Mucosa of rectum (tissue), 2 donors: ENCODE data around the gene TP53I13.

ENCODE experiments used
- H3K27ac ChIP-seq, 2 donors: one replicate each; pipeline ENCODE4 v1.7.0; 2013; ENCODE audit warnings: inconsistent platforms in 2 of 2, low read depth in 2 of 2, low read length in 2 of 2
- H3K27me3 ChIP-seq, 2 donors: one replicate each; pipeline ENCODE4 v1.7.0; 2013; ENCODE audit warnings: low read length in 2 of 2; ENCODE audit not compliant: control insufficient read depth in 2 of 2, insufficient read depth in 2 of 2
- H3K36me3 ChIP-seq, 2 donors: one replicate each; pipeline ENCODE4 v1.7.0; 2013; ENCODE audit warnings: low read length in 2 of 2; ENCODE audit not compliant: control insufficient read depth in 2 of 2, insufficient read depth in 2 of 2
- H3K4me1 ChIP-seq, 2 donors: one replicate each; pipeline ENCODE4 v1.7.0; 2013; ENCODE audit warnings: low read length in 2 of 2, mild to moderate bottlenecking in 1 of 2; ENCODE audit not compliant: control insufficient read depth in 2 of 2, insufficient read depth in 2 of 2
- H3K4me3 ChIP-seq, 2 donors: one replicate each; pipeline ENCODE4 v1.7.0; 2013; ENCODE audit warnings: low read length in 2 of 2
- H3K9ac ChIP-seq, 2 donors: one replicate each; pipeline ENCODE4 v1.7.0; 2013; ENCODE audit warnings: low read length in 2 of 2, low read depth in 1 of 2, mild to moderate bottlenecking in 1 of 2
- H3K9me3 ChIP-seq, 2 donors: one replicate each; pipeline ENCODE4 v1.7.0; 2013; ENCODE audit warnings: low read length in 2 of 2; ENCODE audit not compliant: control insufficient read depth in 2 of 2
- donor health status: healthy.
- donor health status: Normal muscosa, but diverticular disease.

The TP53I13 gene

DNA sequence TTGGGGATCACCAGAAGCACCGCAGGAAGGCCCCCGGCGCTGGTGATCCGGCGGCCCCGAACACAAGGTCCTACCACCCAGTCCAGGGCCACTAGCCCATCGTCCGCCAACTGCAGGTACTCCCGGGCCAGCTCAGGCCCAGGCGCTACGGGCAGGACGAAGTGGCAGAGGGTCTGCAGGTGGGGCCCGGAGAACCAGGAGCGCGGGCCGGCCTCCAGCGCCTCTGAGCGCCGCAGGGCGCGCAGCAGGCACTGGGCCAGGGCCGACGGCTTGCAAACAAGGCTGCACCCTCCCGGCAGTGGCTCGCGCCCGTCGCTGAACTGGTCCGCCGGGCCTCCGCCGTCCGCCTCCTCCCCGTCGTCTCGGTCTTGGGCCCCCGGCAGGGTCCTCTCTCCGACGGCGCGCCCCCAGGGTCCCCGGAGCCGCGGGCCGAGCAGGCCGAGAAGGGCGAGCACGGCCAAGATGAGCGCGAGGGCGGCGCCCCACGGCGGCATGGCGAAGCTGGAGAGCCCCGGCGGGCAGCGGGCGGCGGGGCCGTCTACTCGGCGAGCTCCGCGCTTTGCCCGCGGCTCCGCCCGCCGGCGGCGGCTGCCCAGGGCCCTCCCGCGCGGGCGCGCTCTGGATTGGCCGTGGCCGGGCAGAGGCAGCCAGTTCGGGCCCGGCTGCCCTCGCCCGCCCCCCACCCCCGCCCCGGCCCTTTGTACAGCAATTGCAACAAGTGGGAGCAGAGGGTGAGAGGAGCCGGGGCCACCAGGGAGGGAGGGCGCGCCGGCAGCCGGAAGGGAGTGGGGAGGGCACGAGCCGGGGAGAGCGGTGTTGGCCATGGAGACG, 1.8 kb upstream of the TP53I13 start, which contains the start of gene ABHD15:
TSS of gene ABHD15 (minus strand) at position 565 of the 831 bp plus-strand sequence. CDS start at position 494, 71 bp downstream.
- Histone ChIP-seq H3K36me3 (peaks cover 5 to 17% of the 10 kb centered on the region in 2 donors), H3K27me3 (no peaks in the 10 kb centered on the region), H3K9me3 (no peaks in the 10 kb centered on the region), H3K9ac (peak within 1 kb of the TSS; percentile 80 to 92), H3K4me3 (peak within 1 kb of the TSS; percentile 82 to 90), H3K4me1 (peaks cover 27 to 38% of the 10 kb centered on the region in 2 donors), H3K27ac (peak within 1 kb of the TSS; percentile 87 to 97)

DNA sequence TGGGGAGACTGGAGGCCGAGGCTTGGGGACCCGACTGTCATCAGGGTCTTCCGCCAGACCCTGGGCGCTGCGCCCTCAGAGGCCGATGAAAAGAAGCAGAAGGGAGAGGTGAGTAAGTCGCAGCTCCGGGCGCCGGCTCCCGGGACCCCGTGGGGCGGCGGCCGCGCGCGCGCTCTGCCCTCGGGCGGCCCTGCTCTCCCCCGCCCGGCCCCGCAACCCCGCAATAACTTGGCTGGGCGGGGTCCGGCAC, 1.3 kb upstream of the TP53I13 start:
- no peaks in the 10 kb centered on the region for H3K27me3 ChIP-seq
- peak overlapping the region; percentile 87 to 97 for H3K27ac ChIP-seq
- H3K36me3 ChIP-seq: peaks cover under 1 to 12% of the 10 kb centered on the region in 2 donors
- H3K9ac ChIP-seq: peak overlapping the region; percentile 74 to 92
- no peaks in the 10 kb centered on the region for H3K9me3 ChIP-seq
- H3K4me1 ChIP-seq: peaks cover 29 to 32% of the 10 kb centered on the region in 2 donors
- peak overlapping the region; percentile 82 to 90 for H3K4me3 ChIP-seq

DNA sequence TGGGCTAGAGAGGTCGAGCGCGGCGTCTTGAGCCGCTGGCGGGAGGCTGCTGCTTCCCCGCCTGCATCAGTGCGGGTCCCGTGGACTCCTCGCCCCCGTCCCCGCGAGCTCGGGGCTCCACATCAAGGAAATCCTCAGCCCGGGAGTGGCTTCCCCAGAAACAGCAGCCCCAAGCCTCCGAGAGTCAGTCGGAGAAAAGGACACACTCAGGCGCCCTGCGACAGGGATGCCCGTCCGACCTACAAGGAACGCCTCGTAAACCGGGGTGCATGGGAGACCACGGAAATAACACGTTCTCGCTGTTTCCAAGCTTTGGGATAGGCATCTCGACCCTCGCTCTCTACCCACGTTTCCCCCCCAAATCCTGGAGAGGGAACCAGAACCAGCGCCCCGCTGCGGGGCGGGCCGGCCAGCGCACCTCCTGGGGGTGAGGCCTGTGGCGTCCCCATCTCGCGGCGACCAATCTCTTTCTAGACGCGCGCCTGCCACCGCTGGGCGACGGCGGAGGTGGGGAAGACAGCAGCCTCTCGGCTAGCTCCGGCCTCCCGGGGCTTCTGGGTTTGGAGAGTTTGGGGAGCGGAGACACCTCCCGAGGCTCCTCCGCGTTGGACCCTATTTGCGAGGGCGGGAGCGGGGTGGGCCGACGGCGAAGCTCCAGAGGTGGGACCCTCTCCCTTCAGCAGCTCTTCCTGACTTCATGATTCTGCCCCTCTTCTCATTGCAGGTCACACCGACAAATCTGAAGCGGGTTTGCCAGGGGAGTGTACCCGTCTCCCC, 759 bp upstream of the TP53I13 start:
- H3K4me3 ChIP-seq: peak overlapping the region; percentile 82 to 90
- peaks cover 29 to 31% of the 10 kb centered on the region in 2 donors for H3K4me1 ChIP-seq
- peak overlapping the region; percentile 74 to 92 for H3K9ac ChIP-seq
- H3K9me3 ChIP-seq: no peaks in the 10 kb centered on the region
- peaks cover 0 to 7% of the 10 kb centered on the region in 2 donors for H3K36me3 ChIP-seq
- H3K27me3 ChIP-seq: no peaks in the 10 kb centered on the region
- H3K27ac ChIP-seq: peak overlapping the region; percentile 87 to 97

DNA sequence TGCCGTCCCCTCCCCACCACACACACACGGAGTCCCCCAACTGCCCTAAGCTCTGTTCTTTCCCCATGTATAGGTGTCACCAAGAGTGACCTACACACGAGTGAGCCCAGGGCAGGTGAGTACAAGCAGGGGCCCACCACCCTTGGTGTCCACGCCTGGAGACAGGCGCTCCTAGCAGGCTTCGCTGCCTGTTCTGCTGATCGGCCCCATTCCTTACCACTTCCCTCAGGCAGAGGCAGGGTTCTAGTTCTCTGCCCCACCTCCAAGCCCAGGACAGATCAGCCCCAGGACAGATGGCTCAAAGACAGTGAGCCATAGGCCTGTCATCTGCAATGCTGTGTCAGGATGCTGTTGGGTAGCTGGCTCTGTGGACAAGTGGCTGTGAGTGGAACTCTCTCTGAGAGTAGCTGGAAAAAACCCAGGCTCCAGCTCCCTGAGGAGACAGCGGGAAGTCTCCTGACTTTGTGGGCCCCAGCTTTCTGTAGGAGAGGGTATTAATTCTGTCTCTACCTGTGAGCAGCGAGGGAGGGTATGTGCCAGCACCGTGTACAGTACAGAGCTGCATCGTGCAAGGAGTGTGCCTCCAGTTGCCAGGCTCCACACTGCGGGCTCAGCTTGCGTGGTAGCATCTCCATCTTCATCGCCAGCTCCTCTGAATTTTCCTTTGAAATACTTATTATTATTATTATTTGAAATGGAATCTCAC, 897 bp downstream of the TP53I13 start:
- H3K27ac ChIP-seq: peak overlapping the region; percentile 87 to 97
- H3K4me3 ChIP-seq: peak overlapping the region; percentile 70 to 80
- H3K9ac ChIP-seq: peak overlapping the region; percentile 76 to 81
- H3K27me3 ChIP-seq: no peaks in the 10 kb centered on the region
- H3K36me3 ChIP-seq: peaks cover 3 to 5% of the 10 kb centered on the region in 2 donors
- no peaks in the 10 kb centered on the region for H3K9me3 ChIP-seq
- H3K4me1 ChIP-seq: peaks cover 32 to 41% of the 10 kb centered on the region in 2 donors

DNA sequence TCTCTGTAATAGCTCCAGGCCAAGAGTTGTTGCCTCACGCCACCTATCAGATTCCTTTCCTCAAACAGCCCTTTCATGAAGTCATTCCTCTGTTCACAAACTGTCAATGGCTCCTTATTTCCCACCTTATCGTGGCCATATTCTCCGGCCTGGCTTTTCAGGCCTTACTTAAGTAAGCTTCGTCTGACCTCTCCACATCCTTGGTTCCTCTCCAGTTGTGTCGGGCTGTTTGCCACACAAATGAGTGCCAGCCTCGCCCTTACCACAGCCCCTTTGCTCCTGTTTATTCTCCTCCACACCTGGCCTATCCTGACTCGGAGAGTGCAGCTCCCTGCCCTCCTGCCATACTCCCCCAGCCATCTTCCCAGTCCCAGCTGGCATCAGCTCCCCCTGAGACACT, 2.0 kb downstream of the TP53I13 start:
- H3K36me3 ChIP-seq: peaks cover 3 to 12% of the 10 kb centered on the region in 2 donors
- no peaks in the 10 kb centered on the region for H3K27me3 ChIP-seq
- no peak overlapping the region for H3K27ac ChIP-seq
- H3K9me3 ChIP-seq: no peaks in the 10 kb centered on the region
- H3K4me3 ChIP-seq: no peak overlapping the region
- peaks cover 30 to 41% of the 10 kb centered on the region in 2 donors for H3K4me1 ChIP-seq
- H3K9ac ChIP-seq: no peak overlapping the region

DNA sequence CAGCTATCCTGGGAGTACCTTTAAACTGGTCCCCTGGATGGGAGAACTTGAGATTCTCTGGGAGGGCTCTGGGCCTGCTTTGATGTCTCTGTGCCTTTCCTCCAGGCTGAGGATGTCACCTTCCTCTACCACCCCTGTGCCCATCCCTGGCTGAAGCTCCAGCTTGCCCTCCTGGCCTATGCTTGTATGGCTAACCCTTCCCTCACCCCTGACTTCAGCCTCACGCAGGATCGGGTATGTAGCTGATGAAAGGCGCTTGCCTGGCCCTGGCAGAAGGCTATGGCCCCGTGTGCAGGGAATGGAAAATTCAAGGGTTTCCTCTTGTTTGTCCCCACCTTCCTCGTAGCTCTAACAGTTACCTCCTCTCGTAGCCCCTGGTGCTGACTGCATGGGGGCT, 3.0 kb downstream of the TP53I13 start:
- Histone ChIP-seq H3K9ac (no peak overlapping the region), H3K4me3 (no peak overlapping the region), H3K9me3 (no peaks in the 10 kb centered on the region), H3K27me3 (no peaks in the 10 kb centered on the region), H3K4me1 (peaks cover 24 to 32% of the 10 kb centered on the region in 2 donors), H3K27ac (no peak overlapping the region), H3K36me3 (peaks cover 13 to 22% of the 10 kb centered on the region in 2 donors)

DNA sequence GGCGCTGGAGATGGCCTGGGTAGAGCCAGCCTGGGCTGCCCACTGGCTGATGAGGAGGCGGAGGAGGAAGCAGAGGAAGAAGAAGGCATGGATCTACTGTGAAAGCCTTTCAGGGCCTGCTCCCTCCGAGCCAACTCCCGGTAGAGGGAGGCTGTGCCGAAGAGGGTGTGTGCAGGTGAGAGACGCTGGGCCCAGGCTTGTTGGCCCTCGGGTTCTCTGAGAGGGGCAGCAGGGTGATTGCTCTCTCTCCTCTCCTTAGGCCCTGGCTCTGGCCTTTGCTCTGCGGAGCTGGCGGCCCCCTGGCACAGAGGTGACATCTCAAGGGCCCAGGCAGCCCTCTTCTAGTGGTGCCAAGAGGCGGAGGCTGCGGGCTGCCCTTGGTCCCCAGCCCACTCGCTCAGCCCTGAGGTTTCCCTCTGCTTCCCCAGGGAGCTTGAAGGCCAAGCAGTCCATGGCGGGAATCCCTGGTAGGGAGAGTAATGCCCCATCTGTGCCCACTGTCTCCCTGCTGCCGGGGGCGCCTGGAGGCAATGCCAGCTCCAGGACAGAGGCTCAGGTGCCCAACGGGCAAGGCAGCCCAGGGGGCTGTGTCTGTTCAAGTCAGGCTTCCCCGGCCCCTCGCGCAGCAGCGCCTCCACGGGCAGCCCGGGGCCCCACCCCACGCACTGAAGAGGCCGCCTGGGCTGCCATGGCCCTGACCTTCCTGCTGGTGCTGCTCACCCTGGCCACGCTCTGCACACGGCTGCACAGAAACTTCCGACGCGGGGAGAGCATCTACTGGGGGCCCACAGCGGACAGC, 3.6 kb downstream of the TP53I13 start:
- H3K9me3 ChIP-seq: no peaks in the 10 kb centered on the region
- H3K9ac ChIP-seq: no peak overlapping the region
- H3K36me3 ChIP-seq: peaks cover 19 to 28% of the 10 kb centered on the region in 2 donors
- no peak overlapping the region for H3K4me3 ChIP-seq
- no peaks in the 10 kb centered on the region for H3K27me3 ChIP-seq
- peaks cover 24 to 31% of the 10 kb centered on the region in 2 donors for H3K4me1 ChIP-seq
- no peak overlapping the region for H3K27ac ChIP-seq

DNA sequence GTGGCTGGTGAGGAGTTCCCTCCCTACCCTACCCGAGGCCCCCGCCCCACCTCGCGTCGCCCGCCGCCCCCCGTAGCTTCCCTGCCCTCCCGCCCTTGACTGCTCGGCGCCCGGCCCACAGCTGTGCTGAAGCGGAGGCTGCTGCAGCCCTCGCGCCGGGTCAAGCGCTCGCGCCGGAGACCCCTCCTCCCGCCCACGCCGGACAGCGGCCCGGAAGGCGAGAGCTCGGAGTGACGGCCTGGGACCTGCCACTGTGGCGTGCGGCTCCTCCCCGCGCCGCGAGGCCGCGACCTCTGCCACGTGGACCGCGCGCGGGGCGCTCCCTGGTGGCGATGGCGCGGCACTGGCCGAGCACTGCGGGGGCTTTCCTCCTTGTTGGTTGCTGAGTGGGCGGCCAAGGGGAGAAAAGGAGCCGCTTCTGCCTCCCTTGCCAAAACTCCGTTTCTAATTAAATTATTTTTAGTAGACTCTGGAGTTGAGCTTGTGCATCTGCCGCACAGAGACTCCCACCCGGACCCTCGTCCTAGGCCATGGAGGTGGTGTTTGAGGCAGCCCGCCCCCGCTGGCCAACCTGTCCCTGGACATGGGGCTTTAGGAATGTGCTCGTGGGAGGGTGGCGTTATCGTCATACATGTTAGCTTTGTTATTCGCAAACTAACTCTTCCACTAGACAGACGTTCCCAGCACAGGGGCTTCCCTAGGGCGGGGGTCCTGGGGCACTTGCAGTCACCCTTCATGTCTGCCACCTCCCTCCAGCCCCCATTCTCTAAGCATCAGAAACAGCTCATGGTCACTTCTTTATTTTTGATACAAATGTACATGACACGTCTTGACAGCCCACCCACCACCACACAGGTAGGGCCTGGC, 4.4 kb downstream of the TP53I13 start:
- no peaks in the 10 kb centered on the region for H3K9me3 ChIP-seq
- peaks cover 21 to 31% of the 10 kb centered on the region in 2 donors for H3K4me1 ChIP-seq
- peak overlapping the region in 1 of 2 donors; percentile 6 for H3K9ac ChIP-seq
- H3K27me3 ChIP-seq: no peaks in the 10 kb centered on the region
- no peak overlapping the region for H3K27ac ChIP-seq
- peak overlapping the region in 1 of 2 donors; percentile 7 for H3K4me3 ChIP-seq
- peaks cover 26 to 34% of the 10 kb centered on the region in 2 donors for H3K36me3 ChIP-seq

DNA sequence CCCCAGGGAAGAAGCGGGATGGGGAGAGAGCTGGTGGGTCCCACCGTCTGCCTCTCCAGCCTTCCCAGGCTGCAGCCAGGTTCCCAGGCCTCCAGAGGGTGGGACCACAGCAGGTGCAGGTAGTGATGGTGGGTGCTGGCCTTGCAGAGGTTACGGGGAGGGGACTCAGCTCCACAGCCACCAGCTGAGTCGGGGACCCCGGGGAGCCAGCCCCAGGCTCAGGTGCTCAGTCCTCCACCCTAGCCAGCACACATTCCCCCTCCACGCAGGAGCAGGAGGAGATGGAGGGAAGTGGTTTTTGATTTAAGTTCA, 5.0 kb downstream of the TP53I13 start:
- Histone ChIP-seq H3K4me1 (peaks cover 21 to 28% of the 10 kb centered on the region in 2 donors), H3K9ac (no peak overlapping the region), H3K4me3 (no peak overlapping the region), H3K36me3 (peaks cover 26 to 40% of the 10 kb centered on the region in 2 donors), H3K9me3 (no peaks in the 10 kb centered on the region), H3K27ac (no peak overlapping the region), H3K27me3 (no peaks in the 10 kb centered on the region)
